ENCODE measurements around the gene KRTAP2-4. TPM values are rescaled to one million over a fixed set of nuclear protein-coding genes. Genes with fewer than 3 reads are reported as not detected.

KRTAP2-4 gene
- total RNA-seq, 1 experiment from 2014 or later = not detected

GRCh38 chr17:41020336-41020735 is 45.3 kb downstream of the KRTAP2-4 start:
- intact Hi-C loops (cut with micrococcal nuclease; ENCODE audit: unreplicated experiment) = no loop called here
- Histone ChIP-seq H3K36me3 (ENCODE audit: control insufficient read depth, insufficient read depth, low read length) (no peaks in the 10 kb centered on the region), H3K27ac (ENCODE audit: low read length) (no peak overlapping the region), H3K9me3 (ENCODE audit: control insufficient read depth, insufficient read depth, low read depth, low read length) (no peaks in the 10 kb centered on the region), H3K4me1 (ENCODE audit: control insufficient read depth, insufficient read depth, low read length) (no peaks in the 10 kb centered on the region), H3K4me3 (ENCODE audit: low read depth in 2 of 2, low read length in 2 of 2) (no peak overlapping the region), H3K27me3 (ENCODE audit: control insufficient read depth, insufficient read depth, low read length) (peaks cover 2% of the 10 kb centered on the region; the same call in 1 of the 2 replicates)
- ChIA-PET POLR2A (no interaction called here), CTCF (no interaction called here)
- BruUV-seq (replicated peaks) = no TSS peak
- DNase-seq (ENCODE audit: low read depth, low spot score) = no peak
- TF ChIP-seq, protein P1, sequence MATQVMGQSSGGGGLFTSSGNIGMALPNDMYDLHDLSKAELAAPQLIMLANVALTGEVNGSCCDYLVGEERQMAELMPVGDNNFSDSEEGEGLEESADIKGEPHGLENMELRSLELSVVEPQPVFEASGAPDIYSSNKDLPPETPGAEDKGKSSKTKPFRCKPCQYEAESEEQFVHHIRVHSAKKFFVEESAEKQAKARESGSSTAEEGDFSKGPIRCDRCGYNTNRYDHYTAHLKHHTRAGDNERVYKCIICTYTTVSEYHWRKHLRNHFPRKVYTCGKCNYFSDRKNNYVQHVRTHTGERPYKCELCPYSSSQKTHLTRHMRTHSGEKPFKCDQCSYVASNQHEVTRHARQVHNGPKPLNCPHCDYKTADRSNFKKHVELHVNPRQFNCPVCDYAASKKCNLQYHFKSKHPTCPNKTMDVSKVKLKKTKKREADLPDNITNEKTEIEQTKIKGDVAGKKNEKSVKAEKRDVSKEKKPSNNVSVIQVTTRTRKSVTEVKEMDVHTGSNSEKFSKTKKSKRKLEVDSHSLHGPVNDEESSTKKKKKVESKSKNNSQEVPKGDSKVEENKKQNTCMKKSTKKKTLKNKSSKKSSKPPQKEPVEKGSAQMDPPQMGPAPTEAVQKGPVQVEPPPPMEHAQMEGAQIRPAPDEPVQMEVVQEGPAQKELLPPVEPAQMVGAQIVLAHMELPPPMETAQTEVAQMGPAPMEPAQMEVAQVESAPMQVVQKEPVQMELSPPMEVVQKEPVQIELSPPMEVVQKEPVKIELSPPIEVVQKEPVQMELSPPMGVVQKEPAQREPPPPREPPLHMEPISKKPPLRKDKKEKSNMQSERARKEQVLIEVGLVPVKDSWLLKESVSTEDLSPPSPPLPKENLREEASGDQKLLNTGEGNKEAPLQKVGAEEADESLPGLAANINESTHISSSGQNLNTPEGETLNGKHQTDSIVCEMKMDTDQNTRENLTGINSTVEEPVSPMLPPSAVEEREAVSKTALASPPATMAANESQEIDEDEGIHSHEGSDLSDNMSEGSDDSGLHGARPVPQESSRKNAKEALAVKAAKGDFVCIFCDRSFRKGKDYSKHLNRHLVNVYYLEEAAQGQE (IDR thresholded peaks at IDR 0.05; ENCODE audit: insufficient read depth in 1 of 2, low read depth in 2 of 2, low read length in 1 of 2) = no peak
- TF ChIP-seq, protein P2, sequence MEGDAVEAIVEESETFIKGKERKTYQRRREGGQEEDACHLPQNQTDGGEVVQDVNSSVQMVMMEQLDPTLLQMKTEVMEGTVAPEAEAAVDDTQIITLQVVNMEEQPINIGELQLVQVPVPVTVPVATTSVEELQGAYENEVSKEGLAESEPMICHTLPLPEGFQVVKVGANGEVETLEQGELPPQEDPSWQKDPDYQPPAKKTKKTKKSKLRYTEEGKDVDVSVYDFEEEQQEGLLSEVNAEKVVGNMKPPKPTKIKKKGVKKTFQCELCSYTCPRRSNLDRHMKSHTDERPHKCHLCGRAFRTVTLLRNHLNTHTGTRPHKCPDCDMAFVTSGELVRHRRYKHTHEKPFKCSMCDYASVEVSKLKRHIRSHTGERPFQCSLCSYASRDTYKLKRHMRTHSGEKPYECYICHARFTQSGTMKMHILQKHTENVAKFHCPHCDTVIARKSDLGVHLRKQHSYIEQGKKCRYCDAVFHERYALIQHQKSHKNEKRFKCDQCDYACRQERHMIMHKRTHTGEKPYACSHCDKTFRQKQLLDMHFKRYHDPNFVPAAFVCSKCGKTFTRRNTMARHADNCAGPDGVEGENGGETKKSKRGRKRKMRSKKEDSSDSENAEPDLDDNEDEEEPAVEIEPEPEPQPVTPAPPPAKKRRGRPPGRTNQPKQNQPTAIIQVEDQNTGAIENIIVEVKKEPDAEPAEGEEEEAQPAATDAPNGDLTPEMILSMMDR (IDR thresholded peaks at IDR 0.05) = no peak
- no peak for TF ChIP-seq SIN3A (IDR thresholded peaks at IDR 0.05; ENCODE audit: borderline replicate concordance, insufficient read depth, low read depth, low read length)
- no peak for TF ChIP-seq TCF7L2 (IDR thresholded peaks at IDR 0.05; ENCODE audit: low read depth, low read length)
- no peak for TF ChIP-seq POLR2AphosphoS5 (IDR thresholded peaks at IDR 0.05; ENCODE audit: low read depth, low read length)
- in situ Hi-C loops (cut with HindIII; ENCODE audit: low pct_unique_long_range_greater_than_20kb, low sequenced_read_pairs) = no loop called here
- no peak for ATAC-seq

DNA sequence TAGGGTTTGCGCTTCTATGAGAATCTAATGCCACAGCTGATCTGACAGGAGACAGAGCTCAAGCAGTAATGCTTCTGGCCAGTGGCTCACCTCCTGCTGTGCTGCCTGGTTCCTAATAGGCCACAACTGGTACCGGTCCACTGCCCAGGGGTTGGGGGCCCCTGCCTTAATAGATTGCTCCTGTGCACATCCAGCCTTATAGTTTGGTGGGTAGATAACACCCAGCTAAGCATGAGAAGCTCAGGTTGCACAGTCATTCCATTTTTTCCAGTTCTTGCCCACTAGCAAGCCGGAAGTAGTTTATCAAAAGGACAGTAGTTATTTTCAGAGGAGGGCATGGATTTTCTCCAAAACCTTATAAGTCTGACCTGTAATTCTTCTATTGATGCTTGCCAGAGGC is 46.3 kb downstream of the KRTAP2-4 start:
- ChIA-PET CTCF (no interaction called here), POLR2A (no interaction called here)
- Histone ChIP-seq H3K4me3 (ENCODE audit: low read depth in 2 of 2, low read length in 2 of 2) (no peak overlapping the region), H3K27me3 (ENCODE audit: control insufficient read depth, insufficient read depth, low read length) (peaks cover 2% of the 10 kb centered on the region; the same call in 1 of the 2 replicates), H3K4me1 (ENCODE audit: control insufficient read depth, insufficient read depth, low read length) (no peaks in the 10 kb centered on the region), H3K27ac (ENCODE audit: low read length) (no peak overlapping the region), H3K9me3 (ENCODE audit: control insufficient read depth, insufficient read depth, low read depth, low read length) (no peaks in the 10 kb centered on the region), H3K36me3 (ENCODE audit: control insufficient read depth, insufficient read depth, low read length) (no peaks in the 10 kb centered on the region)
- TF ChIP-seq, protein P2 (IDR thresholded peaks at IDR 0.05) = no peak
- TF ChIP-seq, protein P1 (IDR thresholded peaks at IDR 0.05; ENCODE audit: insufficient read depth in 1 of 2, low read depth in 2 of 2, low read length in 1 of 2) = no peak
- TF ChIP-seq TCF7L2 (IDR thresholded peaks at IDR 0.05; ENCODE audit: low read depth, low read length) (no peak), SIN3A (IDR thresholded peaks at IDR 0.05; ENCODE audit: borderline replicate concordance, insufficient read depth, low read depth, low read length) (no peak), POLR2AphosphoS5 (IDR thresholded peaks at IDR 0.05; ENCODE audit: low read depth, low read length) (no peak)
- BruUV-seq (replicated peaks) = no TSS peak
- intact Hi-C loops (cut with micrococcal nuclease; ENCODE audit: unreplicated experiment) = no loop called here
- no peak for DNase-seq (ENCODE audit: low read depth, low spot score)
- ATAC-seq = no peak
- in situ Hi-C loops (cut with HindIII; ENCODE audit: low pct_unique_long_range_greater_than_20kb, low sequenced_read_pairs) = no loop called here
